Activated T-cell treated with anti-CD3 and anti-CD28 coated beads, Interleukin-2, amount 50 U/mL, for 48 hours (primary cell): ENCODE measurements around the gene CAPZA1.

Experiments
- DNase-seq, 2 experiments: peaks; one replicate each; pipeline ENCODE4 v3.0.0-alpha.2; 2020

CAPZA1 gene

GRCh38 chr1:112678605-112679004 is 59.0 kb downstream of the CAPZA1 start:
- no peak for DNase-seq

- no peak for DNase-seq
Observed at GRCh38 chr1:112685913-112686312, 66.3 kb downstream of the CAPZA1 start.

GRCh38 chr1:112686417-112686816 is 66.8 kb downstream of the CAPZA1 start:
- no peak for DNase-seq

GRCh38 chr1:112686835-112687234 is 67.2 kb downstream of the CAPZA1 start:
- no peak for DNase-seq

GRCh38 chr1:112687361-112687760 is 67.7 kb downstream of the CAPZA1 start:
- DNase-seq: no peak

- DNase-seq: no peak
Observed at GRCh38 chr1:112687785-112688496, 68.3 kb downstream of the CAPZA1 start.

- no peak for DNase-seq
Observed at GRCh38 chr1:112688781-112689193, 69.2 kb downstream of the CAPZA1 start.

- no peak for DNase-seq
Observed at GRCh38 chr1:112689196-112689841, 69.7 kb downstream of the CAPZA1 start.

- no peak for DNase-seq
Observed at GRCh38 chr1:112689842-112690237, 70.2 kb downstream of the CAPZA1 start.

- DNase-seq: no peak
Observed at GRCh38 chr1:112692681-112693080, 73.0 kb downstream of the CAPZA1 start.

GRCh38 chr1:112693821-112694220 is 74.2 kb downstream of the CAPZA1 start:
- DNase-seq: no peak

- no peak for DNase-seq
Observed at GRCh38 chr1:112694363-112694929, 74.8 kb downstream of the CAPZA1 start.

- no peak for DNase-seq
Observed at GRCh38 chr1:112695276-112695675, 75.6 kb downstream of the CAPZA1 start.

- DNase-seq: no peak
Observed at GRCh38 chr1:112696578-112697314, 77.1 kb downstream of the CAPZA1 start.

GRCh38 chr1:112697781-112698201 is 78.2 kb downstream of the CAPZA1 start:
- no peak for DNase-seq

- no peak for DNase-seq
Observed at GRCh38 chr1:112698366-112699310, 79.0 kb downstream of the CAPZA1 start.

- DNase-seq: no peak
Observed at GRCh38 chr1:112699425-112700144, 80.0 kb downstream of the CAPZA1 start.

GRCh38 chr1:112700290-112701226 is 80.9 kb downstream of the CAPZA1 start:
- DNase-seq: peak; percentile 78 to 82

GRCh38 chr1:112701227-112702066 is 81.8 kb downstream of the CAPZA1 start:
- DNase-seq: no peak

- DNase-seq: no peak
Observed at GRCh38 chr1:112702067-112702395, 82.4 kb downstream of the CAPZA1 start.
